Neural cell (in vitro differentiated cells): Measurements from ENCODE around the gene SLC6A3.

Experiments used
- CTCF ChIP-seq: fragments of 450-650 bp; IDR thresholded peaks from 2 replicates; pipeline ENCODE4 v1.5.1; 2014; ENCODE audit warnings: antibody characterized with exemption, mild to moderate bottlenecking, moderate library complexity; ENCODE audit not compliant: poor library complexity, severe bottlenecking
- EP300 ChIP-seq: fragments of 450-650 bp; conservative IDR thresholded peaks from 2 replicates; pipeline ENCODE4 v1.6.1; 2014; ENCODE audit warnings: antibody characterized with exemption, mild to moderate bottlenecking, moderate library complexity; ENCODE audit not compliant: poor library complexity, severe bottlenecking
- EZH2 ChIP-seq: fragments of 200-600, 300-800 bp; shearing (Covaris generic), sonication (generic); IDR thresholded peaks from 2 replicates; pipeline ENCODE4 v1.6.1; 2014; ENCODE audit warnings: antibody characterized with exemption, low read length, borderline replicate concordance, mild to moderate bottlenecking; ENCODE audit not compliant: insufficient read depth, poor library complexity, severe bottlenecking
- MXI1 ChIP-seq: fragments of 450-650 bp; conservative IDR thresholded peaks from 2 replicates; pipeline ENCODE4 v1.6.1; 2014; ENCODE audit warnings: antibody characterized with exemption, mild to moderate bottlenecking; ENCODE audit not compliant: poor library complexity, severe bottlenecking
- POLR2AphosphoS5 ChIP-seq: IDR thresholded peaks from 2 replicates; pipeline ENCODE4 v1.6.1; 2012
- TAF1 ChIP-seq: IDR thresholded peaks from 2 replicates; pipeline ENCODE4 v1.6.1; 2012; ENCODE audit warnings: low read depth
- TF ChIP-seq, protein P1 (sequence below): IDR thresholded peaks from 2 replicates; pipeline ENCODE4 v1.6.1; 2012; ENCODE audit warnings: borderline replicate concordance

DNA sequence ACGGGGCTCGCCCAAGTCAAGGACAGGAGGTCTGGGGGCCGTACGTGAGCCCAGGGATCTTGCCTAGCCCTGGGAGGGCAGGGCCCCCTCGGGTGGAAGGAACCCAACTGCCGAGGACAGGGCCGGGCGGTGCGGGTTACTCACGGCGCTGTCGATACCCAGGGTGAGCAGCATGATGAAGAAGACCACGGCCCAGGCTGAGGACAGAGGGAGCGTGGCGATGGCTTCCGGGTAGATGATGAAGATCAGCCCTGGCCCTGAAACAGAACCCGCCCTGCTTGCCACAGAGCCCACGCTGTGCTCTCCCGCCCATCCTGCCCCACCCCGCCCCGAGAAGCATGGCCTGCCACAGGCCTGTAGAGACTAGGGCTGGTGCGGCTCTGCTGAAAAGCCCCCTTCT lies 34.1 kb downstream of the SLC6A3 start:
- TF ChIP-seq CTCF (no peak), EP300 (no peak), EZH2 (no peak), TAF1 (no peak), MXI1 (no peak), POLR2AphosphoS5 (no peak)
- TF ChIP-seq, protein P1, sequence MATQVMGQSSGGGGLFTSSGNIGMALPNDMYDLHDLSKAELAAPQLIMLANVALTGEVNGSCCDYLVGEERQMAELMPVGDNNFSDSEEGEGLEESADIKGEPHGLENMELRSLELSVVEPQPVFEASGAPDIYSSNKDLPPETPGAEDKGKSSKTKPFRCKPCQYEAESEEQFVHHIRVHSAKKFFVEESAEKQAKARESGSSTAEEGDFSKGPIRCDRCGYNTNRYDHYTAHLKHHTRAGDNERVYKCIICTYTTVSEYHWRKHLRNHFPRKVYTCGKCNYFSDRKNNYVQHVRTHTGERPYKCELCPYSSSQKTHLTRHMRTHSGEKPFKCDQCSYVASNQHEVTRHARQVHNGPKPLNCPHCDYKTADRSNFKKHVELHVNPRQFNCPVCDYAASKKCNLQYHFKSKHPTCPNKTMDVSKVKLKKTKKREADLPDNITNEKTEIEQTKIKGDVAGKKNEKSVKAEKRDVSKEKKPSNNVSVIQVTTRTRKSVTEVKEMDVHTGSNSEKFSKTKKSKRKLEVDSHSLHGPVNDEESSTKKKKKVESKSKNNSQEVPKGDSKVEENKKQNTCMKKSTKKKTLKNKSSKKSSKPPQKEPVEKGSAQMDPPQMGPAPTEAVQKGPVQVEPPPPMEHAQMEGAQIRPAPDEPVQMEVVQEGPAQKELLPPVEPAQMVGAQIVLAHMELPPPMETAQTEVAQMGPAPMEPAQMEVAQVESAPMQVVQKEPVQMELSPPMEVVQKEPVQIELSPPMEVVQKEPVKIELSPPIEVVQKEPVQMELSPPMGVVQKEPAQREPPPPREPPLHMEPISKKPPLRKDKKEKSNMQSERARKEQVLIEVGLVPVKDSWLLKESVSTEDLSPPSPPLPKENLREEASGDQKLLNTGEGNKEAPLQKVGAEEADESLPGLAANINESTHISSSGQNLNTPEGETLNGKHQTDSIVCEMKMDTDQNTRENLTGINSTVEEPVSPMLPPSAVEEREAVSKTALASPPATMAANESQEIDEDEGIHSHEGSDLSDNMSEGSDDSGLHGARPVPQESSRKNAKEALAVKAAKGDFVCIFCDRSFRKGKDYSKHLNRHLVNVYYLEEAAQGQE, result no peak
